Caco-2 (cell line): Measurements from ENCODE around the gene SPATS2L. TPM values are rescaled to one million over a fixed set of nuclear protein-coding genes. Genes with fewer than 3 reads are reported as not detected.

ENCODE experiments used
- BruUV-seq: library from RNA; stranded (reverse); fragments of 400-500 nt; replicated peaks from 2 replicates; lab custom pipeline; 2021; lab: Mats Ljungman, UMichigan
- CTCF ChIA-PET: fragments of 300-600 bp; sonication (Branson Sonifier 250); formaldehyde crosslinking; loops from one replicate; lab custom pipeline; 2022; ENCODE audit warnings: antibody characterized with exemption; lab: Charles Lee
- POLR2A ChIA-PET: fragments of 300-600 bp; sonication (Branson Sonifier 250); formaldehyde crosslinking; loops from one replicate; lab custom pipeline; 2022; ENCODE audit warnings: antibody characterized with exemption; lab: Charles Lee
- DNase-seq, 2 experiments: peaks; one replicate each; pipeline versions ENCODE4 v3.0.0 to v3.0.0-alpha.2; 2020 to 2022
- H3K27me3 ChIP-seq: replicated peaks from 2 replicates; pipeline ENCODE4 v1.6.0; 2011; ENCODE audit warnings: low read length; ENCODE audit not compliant: control insufficient read depth, insufficient read depth
- H3K36me3 ChIP-seq: 2 replicates; pipeline ENCODE4 v1.5.1; 2011; ENCODE audit warnings: low read length; ENCODE audit not compliant: control insufficient read depth, insufficient read depth
- H3K4me1 ChIP-seq: fragments of 250-450 bp; sonication (Bioruptor Pico); 2 replicates; pipeline ENCODE4 v1.5.1; 2020; ENCODE audit warnings: mild to moderate bottlenecking
- H3K4me3 ChIP-seq: 2 replicates; pipeline ENCODE4 v1.5.1; 2011; ENCODE audit warnings: low read depth, mild to moderate bottlenecking, control low read depth, low read length
- H3K9me3 ChIP-seq: fragments of 250-450 bp; sonication (Bioruptor Pico); 2 replicates; pipeline ENCODE4 v1.5.1; 2020; ENCODE audit warnings: mild to moderate bottlenecking, moderate library complexity
- H3K27ac Mint-ChIP-seq: one replicate; pipeline ENCODE4 v1.8.0; 2022; ENCODE audit warnings: mixed read lengths; ENCODE audit not compliant: unreplicated experiment
- H3K27me3 Mint-ChIP-seq: one replicate; pipeline ENCODE4 v1.8.0; 2022; ENCODE audit warnings: mixed read lengths; ENCODE audit not compliant: insufficient read depth, unreplicated experiment
- H3K36me3 Mint-ChIP-seq: one replicate; pipeline ENCODE4 v1.8.0; 2022; ENCODE audit warnings: mild to moderate bottlenecking, mixed read lengths; ENCODE audit not compliant: insufficient read depth, unreplicated experiment
- H3K4me1 Mint-ChIP-seq: one replicate; pipeline ENCODE4 v1.8.0; 2022; ENCODE audit warnings: low read depth, mixed read lengths; ENCODE audit not compliant: unreplicated experiment
- H3K4me3 Mint-ChIP-seq: one replicate; pipeline ENCODE4 v1.8.0; 2022; ENCODE audit warnings: mild to moderate bottlenecking, moderate library complexity, mixed read lengths; ENCODE audit not compliant: unreplicated experiment
- H3K9me3 Mint-ChIP-seq: one replicate; pipeline ENCODE4 v1.8.0; 2022; ENCODE audit warnings: mixed read lengths; ENCODE audit not compliant: unreplicated experiment
- CTCF ChIP-seq, 2 experiments: fragments of 200-600 bp in 1 of 2; IDR thresholded peaks; 1 replicate in 1 of 2; 2 replicates in 1 of 2; pipeline versions ENCODE4 v1.5.1 to v1.8.0; 2011 to 2022; ENCODE audit warnings: antibody characterized with exemption in 1 of 2, control low read depth in 1 of 2, inconsistent platforms in 1 of 2, low read depth in 1 of 2, low read length in 1 of 2, mild to moderate bottlenecking in 1 of 2, moderate library complexity in 1 of 2; ENCODE audit not compliant: insufficient read depth in 1 of 2, severe bottlenecking in 1 of 2, unreplicated experiment in 1 of 2
- intact Hi-C: fragments of 100-400 bp; cut with micrococcal nuclease; formaldehyde crosslinking; loops from one replicate; pipeline ENCODE4 v1.10.0; 2022; ENCODE audit not compliant: unreplicated experiment
- total RNA-seq: library from RNA; stranded (reverse); gene quantifications from 2 replicates; pipeline ENCODE4 v1.2.3, GENCODE V29; 2022

Gene SPATS2L
- total RNA-seq, 1 experiment from 2014 or later: 196 TPM

DNA sequence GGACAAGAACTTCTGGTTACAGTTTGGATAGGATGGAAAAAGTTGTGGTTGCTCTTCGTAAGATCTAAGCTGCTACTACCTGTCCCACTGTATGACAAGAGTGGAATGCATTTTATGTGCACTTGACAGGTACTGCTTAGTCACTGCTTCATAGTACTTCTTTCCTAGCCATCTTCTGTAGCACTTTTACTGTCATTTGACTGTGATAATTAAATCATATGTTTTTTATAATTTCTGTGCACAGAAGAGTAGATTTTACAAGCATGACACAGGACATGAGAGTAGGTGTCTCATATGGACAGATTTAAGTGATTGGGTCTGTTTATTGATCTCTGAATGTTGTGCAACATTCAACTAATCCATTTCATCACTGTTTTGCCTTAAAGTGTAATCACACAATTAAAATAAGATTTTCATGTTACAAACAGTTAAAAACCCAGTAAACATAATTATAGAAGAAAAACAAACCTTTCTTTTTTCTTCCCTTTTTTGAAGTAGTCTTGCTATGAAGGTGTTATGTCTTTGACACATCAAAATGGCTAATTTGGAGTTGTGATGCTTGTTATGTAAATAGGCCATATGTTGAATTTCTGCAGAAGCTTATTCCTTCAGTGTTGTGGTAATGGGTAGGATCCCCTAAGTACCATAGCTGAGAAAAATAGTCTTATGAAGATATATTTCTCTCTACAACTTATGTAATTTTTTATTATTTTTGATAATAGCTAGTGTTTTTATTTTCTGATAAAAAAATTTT, 3.0 kb downstream of the SPATS2L start:
- peaks cover 32% of the 10 kb centered on the region for H3K36me3 Mint-ChIP-seq
- Histone ChIP-seq H3K9me3 (no peaks in the 10 kb centered on the region), H3K36me3 (no peaks in the 10 kb centered on the region), H3K4me1 (peaks cover 67% of the 10 kb centered on the region), H3K27me3 (no peaks in the 10 kb centered on the region), H3K4me3 (no peak overlapping the region)
- TF ChIP-seq CTCF (IDR thresholded peaks at IDR 0.05; ENCODE audit: insufficient read depth in 1 of 2, low read depth in 1 of 2, low read length in 1 of 2, severe bottlenecking in 1 of 2, unreplicated experiment in 1 of 2): no peak
- peak overlapping the region; percentile 89 for H3K4me3 Mint-ChIP-seq
- no peak overlapping the region for H3K27ac Mint-ChIP-seq
- H3K27me3 Mint-ChIP-seq: no peaks in the 10 kb centered on the region
- intact Hi-C loops: loop anchor here (2.0 to 5.0 kb wide), 2 partner anchors 118 to 331 kb away; no protein-coding TSS in a partner anchor
- CTCF ChIA-PET: interaction anchor here (1.4 kb wide), 1 partner anchor 10 kb away, joined by 4 read pairs; no protein-coding TSS in a partner anchor
- no TSS peak for BruUV-seq
- peaks cover 40% of the 10 kb centered on the region for H3K4me1 Mint-ChIP-seq
- no peak for DNase-seq
- no peaks in the 10 kb centered on the region for H3K9me3 Mint-ChIP-seq
- POLR2A ChIA-PET: no interaction called here

DNA sequence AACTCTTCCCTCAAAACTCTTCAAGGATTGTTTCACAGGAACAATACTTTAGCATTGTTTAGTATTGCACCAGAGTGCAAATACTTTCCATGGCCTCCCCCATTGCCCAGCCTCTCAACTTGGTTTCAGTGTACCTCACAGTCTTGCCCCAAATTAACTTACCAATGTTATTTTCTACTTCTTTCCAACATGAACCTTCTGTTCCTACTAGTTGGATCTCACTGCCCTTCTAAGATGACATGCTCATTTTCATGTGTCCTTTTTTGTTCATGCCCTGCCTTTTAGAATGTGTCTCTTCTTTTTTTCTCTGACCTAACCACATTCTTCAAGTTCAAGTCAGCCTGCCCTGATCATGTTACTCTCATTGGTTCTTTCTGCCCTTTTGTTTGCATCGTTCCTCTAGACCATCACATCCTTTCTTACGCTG, 4.1 kb downstream of the SPATS2L start:
- H3K4me3 ChIP-seq: no peak overlapping the region
- CTCF ChIA-PET: no interaction called here
- H3K4me3 Mint-ChIP-seq: peak overlapping the region; percentile 17
- H3K36me3 ChIP-seq: no peaks in the 10 kb centered on the region
- intact Hi-C loops: no loop called here
- no peaks in the 10 kb centered on the region for H3K27me3 ChIP-seq
- no peak for DNase-seq
- H3K36me3 Mint-ChIP-seq: peaks cover 31% of the 10 kb centered on the region
- no peaks in the 10 kb centered on the region for H3K9me3 ChIP-seq
- H3K4me1 Mint-ChIP-seq: peaks cover 36% of the 10 kb centered on the region
- H3K4me1 ChIP-seq: peaks cover 69% of the 10 kb centered on the region
- H3K27me3 Mint-ChIP-seq: no peaks in the 10 kb centered on the region
- no TSS peak for BruUV-seq
- no peak for TF ChIP-seq CTCF (IDR thresholded peaks at IDR 0.05; ENCODE audit: insufficient read depth in 1 of 2, low read depth in 1 of 2, low read length in 1 of 2, severe bottlenecking in 1 of 2, unreplicated experiment in 1 of 2)
- peak overlapping the region; percentile 21 for H3K27ac Mint-ChIP-seq
- POLR2A ChIA-PET: no interaction called here
- no peaks in the 10 kb centered on the region for H3K9me3 Mint-ChIP-seq

DNA sequence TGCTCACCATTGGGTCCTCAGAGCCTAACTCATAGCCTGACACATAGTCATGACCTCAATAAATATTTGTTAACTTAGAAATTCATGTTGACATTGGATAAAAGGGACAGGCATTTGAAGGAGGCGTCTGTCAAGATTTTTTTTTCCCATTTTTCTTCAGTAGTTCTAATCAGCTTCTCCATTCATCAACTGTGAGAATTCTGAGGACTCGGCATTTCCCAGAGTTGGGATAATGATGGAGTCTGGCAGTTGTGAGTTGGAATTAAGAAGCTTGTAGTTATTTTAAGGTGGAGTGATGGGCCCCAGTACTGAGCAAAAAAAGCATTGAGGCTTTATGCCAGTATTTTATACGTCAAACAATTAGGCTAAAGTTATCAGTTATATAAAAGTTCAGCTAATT, 4.6 kb downstream of the SPATS2L start:
- no peaks in the 10 kb centered on the region for H3K36me3 ChIP-seq
- no peaks in the 10 kb centered on the region for H3K9me3 Mint-ChIP-seq
- peaks cover 36% of the 10 kb centered on the region for H3K4me1 Mint-ChIP-seq
- ChIA-PET POLR2A (no interaction called here), CTCF (no interaction called here)
- no peaks in the 10 kb centered on the region for H3K27me3 Mint-ChIP-seq
- no peak for DNase-seq
- no peaks in the 10 kb centered on the region for H3K9me3 ChIP-seq
- peak overlapping the region; percentile 21 for H3K27ac Mint-ChIP-seq
- peak overlapping the region; percentile 17 for H3K4me3 Mint-ChIP-seq
- no peak overlapping the region for H3K4me3 ChIP-seq
- no TSS peak for BruUV-seq
- H3K4me1 ChIP-seq: peaks cover 72% of the 10 kb centered on the region
- H3K27me3 ChIP-seq: no peaks in the 10 kb centered on the region
- peaks cover 27% of the 10 kb centered on the region for H3K36me3 Mint-ChIP-seq
- no peak for TF ChIP-seq CTCF (IDR thresholded peaks at IDR 0.05; ENCODE audit: insufficient read depth in 1 of 2, low read depth in 1 of 2, low read length in 1 of 2, severe bottlenecking in 1 of 2, unreplicated experiment in 1 of 2)
- intact Hi-C loops: no loop called here
